DOHH2 (cell line): ENCODE results near the gene POLR3A.

Source experiments
- EZH2phosphoT487 ChIP-seq: fragments of 200-600 bp; sonication (generic); IDR thresholded peaks from 2 replicates; pipeline ENCODE4 v1.6.1; 2017; ENCODE audit warnings: borderline replicate concordance, mild to moderate bottlenecking, antibody characterized with exemption, low read length, moderate library complexity, mixed read lengths
- TF ChIP-seq, protein P1 (sequence below): fragments of 200-600 bp; sonication (generic); IDR thresholded peaks from one replicate; pipeline ENCODE4 v1.5.1; 2014; ENCODE audit warnings: antibody characterized with exemption, mild to moderate bottlenecking, low read depth, low read length; ENCODE audit not compliant: poor library complexity, severe bottlenecking

- TF ChIP-seq, protein P1, sequence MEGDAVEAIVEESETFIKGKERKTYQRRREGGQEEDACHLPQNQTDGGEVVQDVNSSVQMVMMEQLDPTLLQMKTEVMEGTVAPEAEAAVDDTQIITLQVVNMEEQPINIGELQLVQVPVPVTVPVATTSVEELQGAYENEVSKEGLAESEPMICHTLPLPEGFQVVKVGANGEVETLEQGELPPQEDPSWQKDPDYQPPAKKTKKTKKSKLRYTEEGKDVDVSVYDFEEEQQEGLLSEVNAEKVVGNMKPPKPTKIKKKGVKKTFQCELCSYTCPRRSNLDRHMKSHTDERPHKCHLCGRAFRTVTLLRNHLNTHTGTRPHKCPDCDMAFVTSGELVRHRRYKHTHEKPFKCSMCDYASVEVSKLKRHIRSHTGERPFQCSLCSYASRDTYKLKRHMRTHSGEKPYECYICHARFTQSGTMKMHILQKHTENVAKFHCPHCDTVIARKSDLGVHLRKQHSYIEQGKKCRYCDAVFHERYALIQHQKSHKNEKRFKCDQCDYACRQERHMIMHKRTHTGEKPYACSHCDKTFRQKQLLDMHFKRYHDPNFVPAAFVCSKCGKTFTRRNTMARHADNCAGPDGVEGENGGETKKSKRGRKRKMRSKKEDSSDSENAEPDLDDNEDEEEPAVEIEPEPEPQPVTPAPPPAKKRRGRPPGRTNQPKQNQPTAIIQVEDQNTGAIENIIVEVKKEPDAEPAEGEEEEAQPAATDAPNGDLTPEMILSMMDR = no peak
- no peak for TF ChIP-seq EZH2phosphoT487
Observed at GRCh38 chr10:77946084-77946483, 83.2 kb downstream of the POLR3A start.
